ENCODE results near the gene RAB42.
A peak's percentile ranks its signal among the peaks of the same experiment; 100 is the strongest.
"Not testable (repeated sequence)": the region's sequence is repeated elsewhere in the genome, so short reads cannot be mapped to it uniquely, and the experiment has no call there.

The RAB42 gene

GRCh38 chr1:28586585-28587391, 5.3 kb upstream of the RAB42 start:
- DNase-seq (ENCODE audit: low spot score) = not testable (repeated sequence)

DNA sequence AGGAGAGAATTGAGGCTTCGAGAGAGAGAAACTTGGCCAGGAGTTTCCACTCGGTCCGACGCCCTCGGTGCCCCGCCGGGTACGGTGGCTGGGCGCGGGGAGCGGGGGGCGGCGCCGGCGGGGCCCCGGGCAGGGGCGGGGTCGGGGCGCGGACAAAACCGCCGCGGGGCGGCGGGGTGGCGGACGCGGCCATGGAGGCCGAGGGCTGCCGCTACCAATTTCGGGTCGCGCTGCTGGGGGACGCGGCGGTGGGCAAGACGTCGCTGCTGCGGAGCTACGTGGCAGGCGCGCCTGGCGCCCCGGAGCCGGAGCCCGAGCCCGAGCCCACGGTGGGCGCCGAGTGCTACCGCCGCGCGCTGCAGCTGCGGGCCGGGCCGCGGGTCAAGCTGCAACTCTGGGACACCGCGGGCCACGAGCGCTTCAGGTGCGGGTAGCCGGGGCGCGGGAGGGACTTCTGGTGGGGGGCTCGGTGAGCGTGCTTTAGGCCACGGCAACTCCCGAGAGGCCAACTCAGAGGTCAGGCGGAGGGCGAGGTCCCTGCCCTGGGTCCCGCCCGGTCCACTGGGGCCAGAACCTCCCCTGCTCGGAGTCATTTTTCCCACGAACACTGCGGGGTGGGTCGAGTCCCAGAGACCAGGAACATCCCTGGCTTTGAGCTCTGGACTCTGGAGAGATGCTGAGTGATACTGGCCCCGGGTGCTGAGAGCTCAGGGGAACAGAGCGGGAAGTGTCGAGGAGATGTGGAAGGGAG, 431 bp downstream of the RAB42 start:
- no peak for DNase-seq (ENCODE audit: low spot score)

DNA sequence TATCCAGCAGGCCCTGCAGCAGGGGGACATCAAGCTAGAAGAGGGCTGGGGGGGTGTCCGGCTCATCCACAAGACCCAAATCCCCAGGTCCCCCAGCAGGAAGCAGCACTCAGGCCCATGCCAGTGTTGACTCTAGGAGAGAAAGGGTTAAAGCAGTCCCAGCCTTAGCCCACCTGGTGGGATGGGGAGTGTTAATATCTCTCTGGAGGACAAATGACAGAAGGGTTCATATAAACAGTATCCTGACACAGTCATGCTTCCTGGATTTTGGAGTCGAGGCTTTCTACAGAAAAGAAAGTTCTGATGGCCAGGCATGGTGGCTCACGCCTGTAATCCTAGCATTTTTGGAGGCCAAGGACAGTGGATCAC, 1.9 kb downstream of the RAB42 start:
- not testable (repeated sequence) for DNase-seq (ENCODE audit: low spot score)

GRCh38 chr1:28594686-28595411, 2.8 kb downstream of the RAB42 start:
- not testable (repeated sequence) for DNase-seq (ENCODE audit: low spot score)

GRCh38 chr1:28595412-28596191, 3.5 kb downstream of the RAB42 start:
- DNase-seq (ENCODE audit: low spot score) = no peak

- not testable (repeated sequence) for DNase-seq (ENCODE audit: low spot score)
Observed at GRCh38 chr1:28596276-28596675, 4.2 kb downstream of the RAB42 start.

GRCh38 chr1:28601696-28602095, 9.6 kb downstream of the RAB42 start:
- no peak for DNase-seq (ENCODE audit: low spot score)

- DNase-seq (ENCODE audit: low spot score) = peak; percentile 25
Observed at GRCh38 chr1:28602536-28603439, 10.7 kb downstream of the RAB42 start.

GRCh38 chr1:28604411-28604810, 12.3 kb downstream of the RAB42 start:
- DNase-seq (ENCODE audit: low spot score) = no peak

- no peak for DNase-seq (ENCODE audit: low spot score)
Observed at GRCh38 chr1:28604962-28605361, 12.9 kb downstream of the RAB42 start.

GRCh38 chr1:28606771-28607170, 14.7 kb downstream of the RAB42 start:
- DNase-seq (ENCODE audit: low spot score) = no peak

DNA sequence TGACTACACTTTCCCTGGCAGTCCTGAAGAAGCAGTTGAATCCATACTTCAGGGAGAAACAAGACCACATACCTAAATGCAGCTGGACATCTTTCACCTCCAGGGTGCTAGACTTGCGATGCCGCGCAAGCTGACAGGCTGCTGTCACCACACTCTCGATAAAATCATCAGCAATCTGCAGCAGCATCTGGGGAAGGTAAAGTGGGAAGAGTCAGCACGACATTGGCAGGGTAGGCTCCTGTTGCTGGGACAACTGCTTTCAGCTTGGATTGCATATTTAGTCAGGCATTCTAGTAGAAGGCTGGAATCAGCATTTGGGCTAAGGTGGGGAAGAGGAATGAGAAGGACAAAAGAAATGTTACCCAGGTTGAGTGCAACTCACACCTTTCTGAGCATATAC, 21.1 kb downstream of the RAB42 start:
- DNase-seq (ENCODE audit: low spot score) = no peak

DNA sequence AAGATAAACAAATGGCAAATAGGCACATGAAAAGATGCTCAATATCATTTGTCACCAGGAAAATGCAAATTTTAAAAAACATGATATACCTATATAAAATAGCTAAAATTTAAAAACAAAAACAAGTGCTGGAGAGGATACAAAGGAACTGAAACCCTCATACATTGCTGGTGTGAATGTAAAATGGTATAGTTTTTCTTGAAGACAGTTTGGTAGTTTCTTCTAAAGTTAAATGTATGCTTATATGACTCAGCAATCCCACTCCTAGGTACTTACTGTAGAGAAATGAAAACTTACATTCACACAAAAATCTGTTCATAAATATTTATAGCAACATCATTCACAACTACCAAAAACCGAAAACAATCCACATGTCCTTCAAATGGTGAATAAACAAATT, 39.6 kb downstream of the RAB42 start:
- no peak for DNase-seq (ENCODE audit: low spot score)

DNA sequence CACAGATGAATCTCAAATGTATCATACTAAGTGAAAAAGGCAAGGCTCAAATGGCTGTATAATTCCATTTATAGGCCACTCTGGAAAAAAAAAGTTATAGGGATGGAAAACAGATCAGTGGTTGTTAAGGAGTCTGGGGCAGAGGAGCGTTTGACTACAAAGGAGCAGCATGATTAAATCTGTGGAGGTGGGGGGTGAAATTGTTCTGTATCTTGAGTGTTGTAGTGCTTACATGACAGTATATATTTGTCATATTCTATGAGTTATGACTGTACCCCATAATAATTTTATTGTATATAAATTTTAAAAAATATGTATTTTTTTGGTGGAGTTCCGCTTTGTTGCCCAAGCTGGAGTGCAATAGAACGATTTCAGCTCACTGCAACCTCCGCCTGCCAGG, 40.5 kb downstream of the RAB42 start:
- DNase-seq (ENCODE audit: low spot score) = no peak

- DNase-seq (ENCODE audit: low spot score) = peak; percentile 39
Observed at GRCh38 chr1:28640766-28641165, 48.7 kb downstream of the RAB42 start.

DNA sequence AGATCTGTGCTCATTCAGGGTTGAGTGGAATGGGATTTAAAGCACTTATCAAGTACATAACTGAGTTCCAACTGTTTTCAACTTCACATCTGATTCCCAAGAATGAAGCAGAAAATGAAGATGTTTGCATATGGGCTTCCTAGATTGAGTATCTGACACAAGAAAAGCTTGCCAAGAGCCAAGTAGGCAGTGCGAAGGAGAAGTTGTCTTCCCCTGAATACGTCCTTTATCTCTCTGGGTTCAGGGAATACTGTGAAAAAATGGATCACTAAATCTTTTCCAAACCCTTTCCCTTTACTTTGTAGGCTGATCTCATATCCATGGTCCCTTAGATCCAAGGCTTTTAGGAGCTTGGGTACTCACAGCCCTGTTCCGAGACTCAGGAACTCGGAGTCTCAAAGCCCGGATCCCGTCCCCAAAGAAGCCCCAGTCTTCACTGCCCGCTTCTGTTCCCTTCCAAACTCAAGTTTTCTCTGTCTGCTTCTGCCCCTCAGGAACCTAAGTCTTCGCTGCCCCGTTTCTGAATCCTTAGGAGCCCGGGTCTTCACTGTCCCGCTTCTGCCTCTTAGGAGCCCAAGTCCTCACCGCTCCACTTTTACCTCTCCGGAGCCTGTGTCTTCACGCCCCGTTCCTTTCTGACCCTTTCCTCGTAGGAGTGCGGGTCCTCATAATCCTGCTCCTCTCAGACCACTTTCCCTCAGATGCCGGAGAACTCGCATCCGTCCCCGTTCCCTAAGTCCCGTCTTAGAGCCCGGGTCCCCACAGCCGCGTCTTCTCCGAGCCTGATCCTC, 50.2 kb downstream of the RAB42 start:
- no peak for DNase-seq (ENCODE audit: low spot score)

DNA sequence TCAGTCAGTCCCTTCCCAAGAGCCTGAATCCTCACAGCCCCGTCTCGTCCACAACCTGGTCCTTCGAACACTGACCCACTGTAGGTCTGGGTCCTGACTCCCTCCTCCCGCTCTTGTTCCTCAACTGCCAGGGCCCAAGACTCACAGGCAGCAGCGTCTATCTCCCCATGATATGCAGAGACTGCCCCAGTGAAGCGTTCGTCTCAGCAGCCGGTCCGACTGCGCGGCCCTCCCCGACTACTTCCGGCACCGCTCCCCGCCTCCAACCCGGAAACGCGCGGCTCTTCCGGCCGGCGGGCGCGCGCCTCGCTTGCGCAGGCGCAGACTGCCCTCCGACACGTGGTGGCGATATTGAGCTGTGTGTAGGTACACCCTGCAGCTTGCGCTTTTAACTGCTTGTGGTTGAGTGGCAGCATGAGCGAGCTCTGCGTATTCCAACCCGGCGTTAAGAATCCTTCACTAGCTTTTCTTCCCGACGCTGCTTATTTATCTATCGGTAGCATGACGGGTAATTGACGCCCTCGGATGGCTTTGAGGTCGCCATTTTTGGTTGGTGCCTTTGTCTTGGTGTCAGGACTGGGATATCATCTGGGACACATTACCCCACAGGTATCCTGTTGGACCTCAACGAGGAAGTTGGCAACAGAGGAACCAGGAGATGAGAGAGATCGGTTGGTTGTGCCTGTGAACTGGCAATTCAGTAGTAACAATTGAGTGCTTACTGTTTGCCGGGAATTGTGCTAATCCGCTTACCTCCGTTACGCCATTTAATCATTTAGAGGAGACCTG, 51.0 kb downstream of the RAB42 start, which contains the start of gene TAF12:
TSS of gene TAF12 (minus strand) at position 221 of the 789 bp plus-strand sequence. CDS start 20,986 bp downstream, outside the sequence.
- peak; percentile 96 for DNase-seq (ENCODE audit: low spot score)

GRCh38 chr1:28644494-28644893, 52.4 kb downstream of the RAB42 start:
- DNase-seq (ENCODE audit: low spot score) = no peak

All from CD4-positive, alpha-beta T cell treated with Interleukin-15 for 4 hours (primary cell).